Adrenal gland (tissue), 5 donors: ENCODE measurements around the gene KLC1.

Source experiments
- CTCF ChIP-seq, 6 experiments: fragments of 450-650 bp in 4 of 6; fragments of 200-600 bp in 2 of 6; sonication (generic) in 1 of 6; IDR thresholded peaks; 1 replicate in 5 of 6; 2 replicates in 1 of 6; pipeline versions ENCODE4 v1.5.1 to v1.8.0; 2016 to 2021; ENCODE audit warnings: antibody characterized with exemption in 6 of 6, mild to moderate bottlenecking in 2 of 6, moderate library complexity in 1 of 6
- POLR2A ChIP-seq, 2 donors: fragments of 450-650 bp; IDR thresholded peaks; one replicate each; pipeline ENCODE4 v1.6.1; 2017; ENCODE audit warnings: antibody characterized with exemption in 2 of 2, mild to moderate bottlenecking in 2 of 2, moderate library complexity in 1 of 2
- donor health status: DM: no; HTN: no; CAD: no.

GRCh38 chr14:103710771-103711377 is 81.9 kb downstream of the KLC1 start:
- TF ChIP-seq POLR2A (IDR thresholded peaks at IDR 0.05) (no peak), CTCF (IDR thresholded peaks at IDR 0.05) (no peak)
